Activated T-helper 17 cell treated with anti-CD3 and anti-CD28 coated beads, Interleukin-2, amount 50 U/mL, for 72 hours (primary cell): Measurements from ENCODE around the gene RPL7A. TPM values are rescaled to one million over a fixed set of nuclear protein-coding genes. Genes with fewer than 3 reads are reported as not detected.
A peak's percentile ranks its signal among the peaks of the same experiment; 100 is the strongest.

Experiments used
- ATAC-seq: fragments of 150-1000 bp; cut with Tn5 transposase; replicated peaks from 2 replicates; pipeline ENCODE4 v1.10.0; 2021; ENCODE audit warnings: mild to moderate bottlenecking, moderate library complexity
- H3K27ac Mint-ChIP-seq: one replicate; pipeline ENCODE4 v1.8.0; 2022; ENCODE audit warnings: mixed read lengths
- H3K27me3 Mint-ChIP-seq: one replicate; pipeline ENCODE4 v1.8.0; 2022; ENCODE audit warnings: mixed read lengths
- H3K36me3 Mint-ChIP-seq: one replicate; pipeline ENCODE4 v1.8.0; 2022; ENCODE audit warnings: low read depth, mild to moderate bottlenecking, mixed read lengths
- H3K4me1 Mint-ChIP-seq: one replicate; pipeline ENCODE4 v1.8.0; 2022; ENCODE audit warnings: mixed read lengths
- H3K4me3 Mint-ChIP-seq: one replicate; pipeline ENCODE4 v1.8.0; 2022; ENCODE audit warnings: mild to moderate bottlenecking, mixed read lengths
- H3K9me3 Mint-ChIP-seq: one replicate; pipeline ENCODE4 v1.8.0; 2022; ENCODE audit warnings: mixed read lengths
- total RNA-seq, 2 donors: library from RNA; stranded (reverse); gene quantifications; one replicate each; pipeline ENCODE4 v1.2.3, GENCODE V29; 2022

Gene RPL7A
- total RNA-seq, 2 donors from 2014 or later = 3,005 to 3,350 TPM

GRCh38 chr9:133348718-133349573, 928 bp downstream of the RPL7A start:
- H3K36me3 Mint-ChIP-seq = peaks cover 92% of the 10 kb centered on the region
- H3K4me1 Mint-ChIP-seq = peaks cover 30% of the 10 kb centered on the region
- H3K27me3 Mint-ChIP-seq = no peaks in the 10 kb centered on the region
- H3K4me3 Mint-ChIP-seq = peak overlapping the region; percentile 93
- H3K9me3 Mint-ChIP-seq = no peaks in the 10 kb centered on the region
- ATAC-seq = no peak
- peak overlapping the region; percentile 99 for H3K27ac Mint-ChIP-seq

DNA sequence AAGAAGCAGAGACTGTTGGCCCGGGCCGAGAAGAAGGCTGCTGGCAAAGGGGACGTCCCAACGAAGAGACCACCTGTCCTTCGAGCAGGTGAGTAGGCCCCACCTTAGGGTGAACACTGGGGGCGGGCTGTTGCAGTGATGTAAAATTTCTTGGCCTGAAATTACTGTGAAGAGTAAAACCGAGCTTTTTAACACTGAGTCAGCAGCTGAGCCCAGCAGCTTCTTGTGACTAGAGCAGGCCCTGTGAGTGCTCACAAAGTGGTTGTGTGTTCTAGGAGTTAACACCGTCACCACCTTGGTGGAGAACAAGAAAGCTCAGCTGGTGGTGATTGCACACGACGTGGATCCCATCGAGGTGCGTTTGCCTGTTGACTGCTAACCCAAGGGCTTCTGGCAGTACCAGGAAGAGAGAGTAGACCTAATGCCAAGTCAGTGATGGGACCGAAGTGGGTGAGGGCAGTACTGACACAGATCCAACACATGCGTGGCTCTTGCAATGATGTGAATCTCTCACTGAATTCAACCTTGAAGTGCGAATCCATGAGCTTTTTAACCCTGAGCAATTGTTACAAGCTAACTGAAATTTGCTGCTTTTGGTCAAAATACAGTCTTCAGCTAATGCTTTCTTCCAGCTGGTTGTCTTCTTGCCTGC, 2.1 kb downstream of the RPL7A start:
- H3K4me1 Mint-ChIP-seq = peaks cover 30% of the 10 kb centered on the region
- H3K36me3 Mint-ChIP-seq = peaks cover 80% of the 10 kb centered on the region
- ATAC-seq = peak; percentile 18
- H3K27ac Mint-ChIP-seq = peak overlapping the region; percentile 99
- peak overlapping the region; percentile 93 for H3K4me3 Mint-ChIP-seq
- no peaks in the 10 kb centered on the region for H3K9me3 Mint-ChIP-seq
- H3K27me3 Mint-ChIP-seq = no peaks in the 10 kb centered on the region

DNA sequence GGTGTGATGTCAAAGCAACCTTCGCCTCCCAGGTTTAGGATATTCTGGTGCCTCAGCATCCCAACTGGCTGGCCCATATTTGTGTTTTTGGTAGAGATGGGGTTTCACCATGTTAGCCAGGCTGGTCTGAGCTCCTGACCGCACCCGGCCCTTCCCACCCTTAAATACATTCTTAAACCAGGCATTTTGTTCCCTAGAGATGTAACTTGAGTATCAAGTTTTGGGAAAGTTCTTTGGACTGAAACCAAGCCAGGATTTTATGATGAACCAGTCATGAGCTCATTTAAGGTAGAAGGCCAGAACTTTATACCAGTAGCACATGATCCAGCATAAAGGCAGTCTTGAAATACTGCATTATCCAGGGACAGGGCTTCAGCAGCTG, 3.5 kb downstream of the RPL7A start:
- peaks cover 66% of the 10 kb centered on the region for H3K36me3 Mint-ChIP-seq
- no peaks in the 10 kb centered on the region for H3K27me3 Mint-ChIP-seq
- no peak overlapping the region for H3K27ac Mint-ChIP-seq
- peaks cover 27% of the 10 kb centered on the region for H3K4me1 Mint-ChIP-seq
- no peak overlapping the region for H3K4me3 Mint-ChIP-seq
- no peaks in the 10 kb centered on the region for H3K9me3 Mint-ChIP-seq
- ATAC-seq = no peak

- peaks cover 61% of the 10 kb centered on the region for H3K36me3 Mint-ChIP-seq
- no peak for ATAC-seq
- no peak overlapping the region for H3K27ac Mint-ChIP-seq
- no peaks in the 10 kb centered on the region for H3K27me3 Mint-ChIP-seq
- peaks cover 22% of the 10 kb centered on the region for H3K4me1 Mint-ChIP-seq
- no peak overlapping the region for H3K4me3 Mint-ChIP-seq
- no peaks in the 10 kb centered on the region for H3K9me3 Mint-ChIP-seq
These were observed 4.1 kb downstream of the RPL7A start for GRCh38 chr9:133351908-133352634.

DNA sequence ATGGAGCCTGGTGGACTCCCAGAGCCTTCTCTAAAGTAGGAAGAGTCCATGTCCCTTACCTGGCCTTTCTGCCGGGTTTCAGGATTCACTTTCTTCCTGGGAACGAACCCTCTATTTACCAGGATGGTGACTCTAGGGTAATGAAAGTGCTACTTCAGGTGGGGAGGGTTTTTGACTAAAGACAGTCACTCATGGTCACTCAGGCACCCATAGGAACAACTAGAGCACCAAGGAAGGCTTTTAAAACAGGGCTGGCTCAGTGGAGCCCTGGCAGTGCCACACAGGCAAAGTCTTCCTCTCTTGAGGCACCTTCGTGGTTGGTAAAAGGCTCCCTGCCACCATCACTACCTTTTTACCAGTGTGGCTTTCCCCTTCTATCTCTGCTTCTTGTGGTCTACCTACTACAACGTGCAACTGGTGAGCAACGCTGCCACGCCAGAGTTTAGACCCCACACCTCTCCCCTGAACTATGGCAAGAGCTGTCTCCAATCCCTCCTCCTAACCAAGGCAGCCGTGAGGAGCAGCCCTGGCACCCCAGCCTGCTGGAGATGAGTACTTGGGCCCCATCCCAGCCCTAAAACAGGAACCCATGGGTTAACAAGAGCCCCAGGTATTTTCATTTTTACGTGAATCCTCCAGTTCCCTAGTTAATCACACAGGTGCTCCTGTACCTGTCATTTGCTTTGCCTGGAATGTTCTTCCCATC, 4.8 kb downstream of the RPL7A start:
- no peaks in the 10 kb centered on the region for H3K27me3 Mint-ChIP-seq
- no peak overlapping the region for H3K4me3 Mint-ChIP-seq
- peaks cover 60% of the 10 kb centered on the region for H3K36me3 Mint-ChIP-seq
- H3K4me1 Mint-ChIP-seq = peaks cover 23% of the 10 kb centered on the region
- ATAC-seq = no peak
- H3K27ac Mint-ChIP-seq = peak overlapping the region; percentile 72
- H3K9me3 Mint-ChIP-seq = no peaks in the 10 kb centered on the region

DNA sequence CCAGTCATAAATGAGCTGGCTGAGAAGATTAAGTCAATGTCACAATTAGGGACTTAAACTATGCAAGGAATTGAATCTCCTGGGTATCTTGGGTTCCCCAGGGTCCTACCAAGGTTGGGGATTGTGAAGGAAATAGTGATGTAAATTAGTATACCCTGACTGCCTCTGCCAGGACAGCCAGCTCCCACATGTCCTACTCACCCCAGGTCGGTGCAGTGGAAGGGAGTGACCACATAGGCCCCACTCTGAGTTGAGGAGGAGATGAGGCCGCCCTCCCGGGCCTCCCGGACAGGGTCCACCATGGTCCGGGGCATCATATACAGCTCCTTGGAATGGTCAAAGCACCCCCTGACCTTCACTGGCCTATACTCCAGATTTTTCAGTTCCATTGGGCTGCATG, 5.5 kb downstream of the RPL7A start:
- Mint-ChIP-seq H3K9me3 (no peaks in the 10 kb centered on the region), H3K36me3 (peaks cover 60% of the 10 kb centered on the region), H3K27ac (peak overlapping the region; percentile 72), H3K4me3 (no peak overlapping the region), H3K4me1 (peaks cover 31% of the 10 kb centered on the region), H3K27me3 (no peaks in the 10 kb centered on the region)
- ATAC-seq = no peak

DNA sequence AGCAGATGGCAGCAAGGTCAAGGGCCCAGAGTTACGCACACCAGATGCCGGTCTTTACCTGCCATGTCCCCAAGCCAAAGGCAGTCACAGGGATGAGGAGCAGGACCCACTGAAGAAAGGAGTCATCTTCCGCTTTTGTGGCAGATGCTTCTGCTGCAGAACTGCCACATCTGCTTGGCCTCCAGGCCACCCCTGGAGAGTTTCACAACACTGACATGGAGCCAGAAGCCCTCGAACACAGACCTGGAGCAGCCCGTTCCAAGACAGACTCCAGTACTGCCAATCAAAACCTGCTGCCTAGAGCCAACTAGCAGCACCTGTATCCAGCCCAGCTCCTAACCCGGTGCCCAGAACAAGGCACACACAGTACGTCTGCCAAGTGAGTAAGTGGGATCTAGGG, 6.7 kb downstream of the RPL7A start:
- H3K4me3 Mint-ChIP-seq = peak overlapping the region; percentile 77
- H3K9me3 Mint-ChIP-seq = no peaks in the 10 kb centered on the region
- H3K27me3 Mint-ChIP-seq = no peaks in the 10 kb centered on the region
- peaks cover 58% of the 10 kb centered on the region for H3K36me3 Mint-ChIP-seq
- ATAC-seq = no peak
- H3K27ac Mint-ChIP-seq = no peak overlapping the region
- H3K4me1 Mint-ChIP-seq = peaks cover 26% of the 10 kb centered on the region

DNA sequence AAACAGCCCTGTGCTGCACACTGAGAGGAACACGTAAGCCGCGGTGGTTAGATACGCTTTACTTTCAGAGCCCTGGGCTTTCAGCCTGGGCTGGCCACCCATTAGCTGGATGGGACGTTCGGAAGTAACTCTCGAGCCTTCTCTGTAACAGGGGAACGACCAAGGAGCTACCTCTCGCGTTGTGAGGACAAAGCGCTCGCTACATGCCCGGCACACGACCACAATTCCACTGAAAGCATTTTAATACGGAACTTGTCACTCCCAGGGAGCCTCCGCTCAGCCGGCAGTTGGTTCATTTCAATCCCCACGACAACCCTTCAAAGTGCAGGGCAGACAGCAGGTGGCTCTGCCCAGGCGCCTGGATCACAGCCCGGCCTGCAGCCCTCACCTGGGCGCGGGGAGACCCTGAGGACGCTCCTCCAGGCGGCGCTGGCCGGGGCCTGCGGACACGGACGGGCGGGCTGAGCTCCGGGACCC, 7.9 kb downstream of the RPL7A start:
- H3K4me1 Mint-ChIP-seq = peaks cover 28% of the 10 kb centered on the region
- peak overlapping the region; percentile 77 for H3K27ac Mint-ChIP-seq
- no peaks in the 10 kb centered on the region for H3K27me3 Mint-ChIP-seq
- H3K36me3 Mint-ChIP-seq = peaks cover 58% of the 10 kb centered on the region
- H3K9me3 Mint-ChIP-seq = no peaks in the 10 kb centered on the region
- H3K4me3 Mint-ChIP-seq = peak overlapping the region; percentile 77
- peak; percentile 42 for ATAC-seq

- no peaks in the 10 kb centered on the region for H3K27me3 Mint-ChIP-seq
- peaks cover 34% of the 10 kb centered on the region for H3K4me1 Mint-ChIP-seq
- H3K27ac Mint-ChIP-seq = peak within 1 kb of the TSS; percentile 77
- H3K36me3 Mint-ChIP-seq = peaks cover 58% of the 10 kb centered on the region
- ATAC-seq = peak; percentile 91
- no peaks in the 10 kb centered on the region for H3K9me3 Mint-ChIP-seq
- H3K4me3 Mint-ChIP-seq = peak within 1 kb of the TSS; percentile 77
These were observed 8.5 kb downstream of the RPL7A start, which contains the start of the genes SURF1 and SURF2 for GRCh38 chr9:133356391-133357091. Gene SURF1, minus strand, starts transcription at chr9:133356487. Its CDS starts 34 bp downstream, at chr9:133356453. Gene SURF2, plus strand, starts transcription at chr9:133356550. Its CDS starts 43 bp downstream, at chr9:133356593.

DNA sequence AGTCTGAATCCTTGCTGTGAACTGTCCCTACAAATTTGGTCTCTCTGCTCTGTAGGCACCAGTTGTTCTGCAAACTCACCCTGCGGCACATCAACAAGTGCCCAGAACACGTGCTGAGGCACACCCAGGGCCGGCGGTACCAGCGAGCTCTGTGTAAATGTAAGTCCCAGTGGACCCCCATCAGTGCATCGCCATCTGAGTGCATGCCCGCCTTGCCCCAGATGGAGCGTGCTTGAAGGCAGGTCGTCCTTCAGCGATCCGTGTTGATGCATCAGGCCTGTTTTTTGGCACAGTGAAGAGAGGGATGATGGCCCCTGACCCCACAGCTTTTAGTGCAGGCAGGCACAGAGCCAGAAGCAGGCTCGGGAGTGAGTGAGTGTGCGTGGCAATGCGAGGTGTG, 9.6 kb downstream of the RPL7A start:
- ATAC-seq = no peak
- Mint-ChIP-seq H3K4me1 (peaks cover 41% of the 10 kb centered on the region), H3K27me3 (no peaks in the 10 kb centered on the region), H3K9me3 (no peaks in the 10 kb centered on the region), H3K4me3 (peak overlapping the region; percentile 77), H3K36me3 (peaks cover 59% of the 10 kb centered on the region), H3K27ac (peak overlapping the region; percentile 55)

DNA sequence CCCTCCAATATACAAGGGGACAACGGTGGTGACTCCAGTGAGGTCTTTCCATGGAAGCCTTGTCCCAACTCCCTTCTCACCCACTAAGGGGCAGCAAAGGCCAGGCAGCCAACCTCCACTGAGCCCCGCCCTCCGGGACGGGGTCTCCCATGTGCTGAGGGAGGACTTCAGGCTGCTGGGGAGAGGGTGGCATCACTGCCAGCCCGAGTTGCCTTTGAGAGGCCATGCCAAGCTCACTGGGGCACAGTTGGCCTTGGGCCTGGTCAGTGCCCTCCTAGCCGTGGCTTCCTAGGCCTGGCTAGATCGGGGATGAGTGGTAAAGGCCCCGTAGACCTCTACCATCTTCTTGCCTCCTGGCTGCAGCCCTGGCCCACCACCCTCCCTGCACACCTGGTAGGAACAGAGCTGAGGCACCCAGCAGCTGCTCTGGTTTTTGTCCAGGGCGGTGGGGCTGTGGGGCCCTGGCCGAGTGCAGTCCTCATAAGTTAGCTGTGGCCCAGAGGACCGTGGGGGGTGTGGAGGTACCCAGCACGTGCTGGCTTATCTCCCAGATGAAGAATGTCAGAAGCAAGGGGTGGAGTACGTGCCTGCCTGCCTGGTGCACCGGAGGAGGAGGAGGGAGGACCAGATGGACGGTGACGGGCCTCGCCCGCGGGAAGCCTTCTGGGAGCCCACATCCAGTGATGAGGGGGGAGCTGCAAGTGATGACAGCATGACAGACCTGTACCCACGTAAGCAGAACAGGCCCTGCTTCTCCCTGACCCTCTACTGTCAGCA, 11.6 kb downstream of the RPL7A start:
- no peak for ATAC-seq
- Mint-ChIP-seq H3K4me3 (peak overlapping the region; percentile 77), H3K27me3 (no peaks in the 10 kb centered on the region), H3K9me3 (no peaks in the 10 kb centered on the region), H3K36me3 (peaks cover 69% of the 10 kb centered on the region), H3K4me1 (peaks cover 35% of the 10 kb centered on the region), H3K27ac (peak overlapping the region; percentile 55)

GRCh38 chr9:133360400-133361393, 12.7 kb downstream of the RPL7A start:
- H3K27me3 Mint-ChIP-seq = no peaks in the 10 kb centered on the region
- H3K4me3 Mint-ChIP-seq = peak overlapping the region; percentile 41
- H3K9me3 Mint-ChIP-seq = no peaks in the 10 kb centered on the region
- H3K27ac Mint-ChIP-seq = peak overlapping the region; percentile 55
- ATAC-seq = peak; percentile 20
- peaks cover 35% of the 10 kb centered on the region for H3K4me1 Mint-ChIP-seq
- peaks cover 80% of the 10 kb centered on the region for H3K36me3 Mint-ChIP-seq
